Kidney (tissue), 14 donors: ENCODE measurements around the gene GTF3C4. TPM values are rescaled to one million over a fixed set of nuclear protein-coding genes. Genes with fewer than 3 reads are reported as not detected.

ENCODE experiments used
- DNase-seq, 5 donors: peaks; one replicate each; pipeline ENCODE4 v3.0.0-alpha.2; 2013 to 2020
- FAIRE-seq: peaks from 2 replicates; lab custom pipeline; 2012; peaks lifted over from hg19 to GRCh38; lab: Jason Lieb, UNC
- H3K27ac ChIP-seq, 2 donors: one replicate each; pipeline ENCODE4 v1.7.0; 2013; ENCODE audit warnings: low read depth in 2 of 2, low read length in 2 of 2, inconsistent platforms in 1 of 2
- H3K27me3 ChIP-seq: one replicate; pipeline ENCODE4 v1.7.1; 2013; ENCODE audit warnings: low read length, inconsistent platforms; ENCODE audit not compliant: control insufficient read depth, insufficient read depth
- H3K36me3 ChIP-seq, 3 donors: one replicate each; pipeline versions ENCODE4 v1.7.0 to v1.7.1; 2013; ENCODE audit warnings: low read length in 3 of 3, control low read depth in 1 of 3, inconsistent platforms in 1 of 3; ENCODE audit not compliant: insufficient read depth in 3 of 3, control insufficient read depth in 2 of 3
- H3K4me1 ChIP-seq, 3 donors: one replicate each; pipeline versions ENCODE4 v1.7.0 to v1.7.1; 2013; ENCODE audit warnings: low read length in 3 of 3, inconsistent platforms in 1 of 3, low read depth in 1 of 3; ENCODE audit not compliant: control insufficient read depth in 2 of 3, insufficient read depth in 2 of 3
- H3K4me3 ChIP-seq, 3 donors: one replicate each; pipeline versions ENCODE4 v1.7.0 to v1.8.1; 2013; ENCODE audit warnings: low read length in 3 of 3, control low read depth in 1 of 3, inconsistent platforms in 1 of 3
- H3K9ac ChIP-seq, 3 donors: one replicate each; pipeline versions ENCODE4 v1.7.0 to v1.7.1; 2013; ENCODE audit warnings: low read length in 3 of 3, control low read depth in 1 of 3, inconsistent platforms in 1 of 3
- H3K9me3 ChIP-seq, 3 donors: one replicate each; pipeline versions ENCODE4 v1.7.0 to v1.7.1; 2013; ENCODE audit warnings: low read length in 3 of 3, control low read depth in 1 of 3, inconsistent platforms in 1 of 3; ENCODE audit not compliant: control insufficient read depth in 2 of 3, insufficient read depth in 1 of 3
- CTCF ChIP-seq: IDR thresholded peaks from 3 replicates; pipeline ENCODE4 v1.5.1; 2012; ENCODE audit warnings: mild to moderate bottlenecking, moderate library complexity, borderline replicate concordance; ENCODE audit not compliant: insufficient read depth; ENCODE audit errors: extremely low read depth
- intact Hi-C: fragments of 100-400 bp; cut with DNase I; formaldehyde crosslinking; loops from one replicate; pipeline ENCODE4 v1.11.1; 2022
- polyA plus RNA-seq: library from polyadenylated mRNA; stranded (reverse); fragments of 350-450 nt; fragmentation: Illumina TruSeq; extraction: RNeasy Lipid Tissue Mini Kit (QIAGEN cat#74804); gene quantifications from one replicate; pipeline ENCODE4 v1.2.3, GENCODE V29; 2014; ENCODE audit warnings: low read depth, low replicate concordance; ENCODE audit not compliant: insufficient read depth
- total RNA-seq: library from RNA; stranded (reverse); fragmentation: NEBNext Ultra II Directional; extraction: Animal tissue kit (Norgen Biotek cat#: 25700); gene quantifications from one replicate; pipeline ENCODE4 v1.2.1, GENCODE V29; 2021
- donor health status: control.
- donor health status: control.
- donor health status: control.
- donor health status: control.
- donor health status: control.
- donor health status: DM: yes; HTN: yes; CAD: no.
- donor health status: Normal renal cell carcinoma (clear cell type).

GTF3C4 gene
- total and polyA plus RNA-seq, 2 donors from 2014 or later = 3.7 to 21.0 TPM

GRCh38 chr9:132647355-132647754, 22.9 kb upstream of the GTF3C4 start:
- no peaks in the 10 kb centered on the region for H3K27me3 ChIP-seq
- FAIRE-seq (no peak), DNase-seq (no peak)
- no peak for TF ChIP-seq CTCF
- H3K4me3 ChIP-seq = no peak overlapping the region
- no peak overlapping the region for H3K27ac ChIP-seq
- no peak overlapping the region for H3K9ac ChIP-seq
- no peaks in the 10 kb centered on the region for H3K4me1 ChIP-seq
- intact Hi-C loops = no loop called here
- no peaks in the 10 kb centered on the region for H3K9me3 ChIP-seq
- peaks cover 10 to 72% (median 34%) of the 10 kb centered on the region in 3 donors for H3K36me3 ChIP-seq

GRCh38 chr9:132647806-132648205, 22.5 kb upstream of the GTF3C4 start:
- intact Hi-C loops = no loop called here
- FAIRE-seq (no peak), DNase-seq (no peak)
- Histone ChIP-seq H3K36me3 (peaks cover 10 to 74% (median 34%) of the 10 kb centered on the region in 3 donors), H3K4me1 (no peaks in the 10 kb centered on the region), H3K27ac (no peak overlapping the region), H3K4me3 (no peak overlapping the region), H3K9ac (no peak overlapping the region), H3K27me3 (no peaks in the 10 kb centered on the region), H3K9me3 (no peaks in the 10 kb centered on the region)
- TF ChIP-seq CTCF = no peak

GRCh38 chr9:132648283-132648682, 22.0 kb upstream of the GTF3C4 start:
- intact Hi-C loops = no loop called here
- Histone ChIP-seq H3K27me3 (no peaks in the 10 kb centered on the region), H3K4me1 (no peaks in the 10 kb centered on the region), H3K9ac (no peak overlapping the region), H3K36me3 (peaks cover 10 to 71% (median 34%) of the 10 kb centered on the region in 3 donors), H3K9me3 (no peaks in the 10 kb centered on the region), H3K4me3 (no peak overlapping the region), H3K27ac (no peak overlapping the region)
- FAIRE-seq (no peak), DNase-seq (no peak)
- TF ChIP-seq CTCF = no peak

GRCh38 chr9:132648685-132649084, 21.6 kb upstream of the GTF3C4 start:
- TF ChIP-seq CTCF = no peak
- intact Hi-C loops = no loop called here
- DNase-seq = no peak
- no peak overlapping the region for H3K27ac ChIP-seq
- no peaks in the 10 kb centered on the region for H3K4me1 ChIP-seq
- no peak overlapping the region for H3K9ac ChIP-seq
- no peak overlapping the region for H3K4me3 ChIP-seq
- no peaks in the 10 kb centered on the region for H3K27me3 ChIP-seq
- FAIRE-seq = no peak
- no peaks in the 10 kb centered on the region for H3K9me3 ChIP-seq
- peaks cover 10 to 70% (median 34%) of the 10 kb centered on the region in 3 donors for H3K36me3 ChIP-seq
